Posterior cingulate gyrus (tissue), 11 donors: ENCODE results near the gene ADAMTS14.
A peak's percentile ranks its signal among the peaks of the same experiment; 100 is the strongest.

Source experiments
- DNase-seq, 10 donors: peaks; one replicate each; pipeline versions ENCODE4 v3.0.0 to v3.0.0-alpha.2; 2020 to 2021; ENCODE audit warnings: mixed read lengths in 3 of 10
- intact Hi-C: fragments of 100-400 bp; cut with DNase I; formaldehyde crosslinking; loops from one replicate; pipeline ENCODE4 v1.15.1; 2023

ADAMTS14 gene

DNA sequence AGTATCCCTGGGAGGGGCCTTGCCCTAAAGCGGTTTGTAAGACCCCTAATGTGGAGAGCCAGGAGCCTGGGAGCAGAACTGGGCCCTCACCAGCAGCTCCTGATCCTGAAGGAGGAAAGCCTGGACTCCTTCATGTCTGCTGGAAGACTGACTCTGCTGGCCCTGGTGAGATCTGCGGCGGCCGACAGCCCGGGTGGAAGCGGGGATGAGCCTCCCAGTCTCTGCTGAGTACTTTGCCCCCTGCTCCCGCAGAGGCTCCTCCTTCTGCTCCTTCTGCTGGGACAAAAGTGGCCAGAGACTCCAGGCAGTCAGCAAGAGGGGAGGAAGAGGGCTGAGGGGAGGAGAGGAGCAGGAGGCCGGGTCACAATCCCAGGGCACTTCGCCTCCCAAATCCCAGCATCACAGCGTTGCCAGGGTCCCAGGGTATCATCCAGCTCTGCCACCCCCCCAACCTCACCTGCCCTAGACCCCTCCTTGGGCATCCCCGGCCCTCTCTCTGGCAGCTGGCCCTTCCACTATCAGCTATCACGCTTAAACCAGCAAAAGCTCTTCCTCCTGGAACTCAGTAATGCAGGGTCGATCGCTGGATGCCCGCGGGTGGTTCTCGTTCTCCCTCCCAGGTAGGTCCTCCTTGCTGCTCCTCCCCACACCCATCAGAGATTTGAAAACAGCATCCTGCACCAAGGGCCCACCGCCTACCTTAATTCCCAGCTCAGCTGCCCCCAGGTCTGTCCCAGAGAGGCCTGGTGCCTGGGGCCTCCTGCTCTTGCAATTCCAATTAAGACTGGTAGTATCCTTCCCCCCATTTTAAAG is 105.0 kb downstream of the ADAMTS14 start:
- peak in 1 of 10 donors; percentile 42 for DNase-seq
- intact Hi-C loops = no loop called here

DNA sequence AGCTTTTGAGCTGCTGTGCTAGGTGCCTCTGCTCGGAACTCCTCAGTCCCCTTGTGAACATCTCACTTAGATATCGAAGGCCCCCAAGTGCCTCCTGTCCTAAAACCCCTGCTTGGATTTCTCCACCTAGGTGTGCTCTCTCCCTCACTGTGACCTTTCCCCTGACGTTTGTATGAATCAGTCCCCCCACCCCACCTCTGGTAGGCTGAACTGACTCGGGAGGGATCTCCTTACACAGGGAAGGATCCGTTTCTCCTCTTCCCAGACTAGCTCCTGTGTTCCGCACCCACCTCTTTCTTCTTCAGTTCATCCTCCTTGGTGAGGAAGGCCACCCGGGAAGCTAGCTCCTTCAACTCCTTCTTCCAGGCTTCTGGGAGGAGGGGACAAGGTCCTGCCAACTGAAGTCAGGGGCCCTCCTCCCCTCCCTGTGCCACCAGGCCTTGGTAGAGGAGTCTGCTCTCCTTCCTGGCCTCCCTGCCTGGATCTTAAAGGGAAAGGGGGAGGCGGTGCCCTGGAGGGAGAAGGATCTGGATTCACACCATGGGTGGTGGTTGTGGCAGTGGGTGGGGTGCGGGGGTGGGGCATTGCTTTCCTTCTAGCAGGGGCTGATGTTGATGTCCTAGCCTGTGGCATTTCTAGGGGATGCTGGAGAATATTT is 106.1 kb downstream of the ADAMTS14 start:
- intact Hi-C loops = no loop called here
- peak in 1 of 10 donors; percentile 39 for DNase-seq

DNA sequence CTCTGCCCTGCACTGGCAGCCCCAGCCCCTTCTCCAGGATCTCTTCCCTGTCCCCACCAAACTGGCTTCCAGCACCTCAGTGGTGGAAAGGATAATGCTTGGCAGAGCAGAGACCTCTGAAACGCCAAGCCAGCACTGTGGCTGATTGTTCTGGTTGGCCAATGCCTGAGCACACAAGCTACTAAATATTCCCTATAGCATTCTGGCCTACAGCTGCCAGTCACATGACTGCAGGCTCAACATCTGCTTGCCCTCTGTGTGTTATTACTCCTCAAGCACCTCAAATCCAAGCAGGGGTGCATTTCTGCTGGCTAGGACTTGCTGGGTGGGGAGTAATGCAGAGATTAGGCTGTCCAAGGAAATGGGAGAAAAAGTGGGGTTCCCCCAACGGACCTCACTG is 106.8 kb downstream of the ADAMTS14 start:
- intact Hi-C loops = no loop called here
- DNase-seq = peak in 5 of 10 donors; percentile 23 to 89 (median 50)

DNA sequence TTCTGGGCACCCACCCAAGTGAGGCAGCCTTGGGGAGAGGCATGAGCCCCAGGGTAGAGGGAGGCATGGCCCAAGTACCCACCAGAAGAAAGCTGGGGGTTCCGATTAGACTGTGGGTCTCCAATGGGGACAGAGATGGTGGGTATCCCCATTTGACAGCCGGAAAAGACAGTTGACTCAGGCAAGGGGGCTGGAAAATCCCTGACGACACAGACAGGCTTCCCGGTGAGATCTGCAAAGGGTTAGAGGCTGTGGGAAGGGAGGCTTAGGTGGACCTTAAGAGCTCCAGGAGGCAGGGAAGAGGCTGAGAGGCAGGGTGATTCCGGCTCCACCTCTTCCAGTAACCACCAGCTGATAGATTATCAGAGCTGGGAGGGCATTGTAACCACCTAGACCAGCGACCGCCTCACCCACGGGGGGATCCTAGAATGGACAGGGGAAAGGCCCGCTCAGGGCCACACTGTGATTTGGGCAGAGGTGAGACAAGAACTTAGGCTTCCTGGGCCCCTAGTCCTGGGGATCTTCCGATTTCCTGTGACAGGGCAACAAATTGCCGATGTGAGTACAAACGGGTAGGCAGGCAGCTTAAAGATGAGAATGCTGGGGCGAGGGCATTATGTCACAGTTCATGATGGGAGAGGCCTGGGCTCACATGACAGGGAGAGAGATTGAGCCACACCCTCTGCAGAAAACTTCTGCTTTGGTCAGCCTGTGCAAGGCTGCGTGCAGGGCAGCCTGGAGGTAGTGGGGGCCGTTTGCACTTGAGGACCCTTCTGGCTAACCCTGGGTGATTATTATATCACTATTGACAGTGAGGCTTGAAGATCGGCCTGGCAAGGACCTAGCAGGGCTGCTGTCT is 107.4 kb downstream of the ADAMTS14 start:
- intact Hi-C loops = no loop called here
- no peak for DNase-seq

DNA sequence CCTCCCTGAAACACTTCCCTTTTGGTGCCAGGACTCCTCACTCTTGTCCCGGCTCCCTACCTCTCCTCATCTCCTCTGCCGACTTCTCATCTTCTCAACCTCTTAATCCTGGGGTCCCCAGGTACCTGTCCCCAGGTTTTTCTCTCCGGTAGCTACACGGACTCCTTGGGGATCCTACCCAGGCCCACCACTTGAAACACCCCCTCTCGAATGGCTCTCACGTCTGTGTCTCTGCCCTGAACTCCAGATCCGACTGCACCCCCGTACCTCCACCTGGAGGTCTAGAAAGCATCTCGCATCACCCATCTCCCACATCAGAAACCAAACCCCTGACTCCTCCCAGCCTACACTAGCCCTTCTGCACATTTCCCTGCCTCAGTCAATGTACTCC is 108.1 kb downstream of the ADAMTS14 start:
- intact Hi-C loops = no loop called here
- DNase-seq = no peak

DNA sequence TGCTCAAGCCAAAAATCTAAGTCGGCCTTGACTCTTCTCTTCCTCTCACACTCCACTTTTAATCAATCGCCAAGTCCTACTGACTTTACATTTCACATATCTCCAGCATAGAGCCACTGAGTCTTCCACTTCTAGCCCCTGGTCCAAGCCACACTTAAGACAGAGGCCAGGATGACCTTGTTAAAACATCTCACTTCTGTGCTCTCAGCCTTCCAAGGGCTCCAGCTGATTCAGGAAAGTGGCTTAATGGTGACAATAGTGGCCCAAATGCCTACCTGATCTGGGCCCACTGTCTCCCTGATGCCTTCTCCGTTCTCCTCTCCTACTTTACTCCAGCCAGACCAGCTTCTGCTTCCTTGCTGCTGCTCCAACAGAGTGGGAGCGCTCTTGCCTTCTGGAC is 108.5 kb downstream of the ADAMTS14 start:
- DNase-seq = no peak
- intact Hi-C loops = no loop called here

DNA sequence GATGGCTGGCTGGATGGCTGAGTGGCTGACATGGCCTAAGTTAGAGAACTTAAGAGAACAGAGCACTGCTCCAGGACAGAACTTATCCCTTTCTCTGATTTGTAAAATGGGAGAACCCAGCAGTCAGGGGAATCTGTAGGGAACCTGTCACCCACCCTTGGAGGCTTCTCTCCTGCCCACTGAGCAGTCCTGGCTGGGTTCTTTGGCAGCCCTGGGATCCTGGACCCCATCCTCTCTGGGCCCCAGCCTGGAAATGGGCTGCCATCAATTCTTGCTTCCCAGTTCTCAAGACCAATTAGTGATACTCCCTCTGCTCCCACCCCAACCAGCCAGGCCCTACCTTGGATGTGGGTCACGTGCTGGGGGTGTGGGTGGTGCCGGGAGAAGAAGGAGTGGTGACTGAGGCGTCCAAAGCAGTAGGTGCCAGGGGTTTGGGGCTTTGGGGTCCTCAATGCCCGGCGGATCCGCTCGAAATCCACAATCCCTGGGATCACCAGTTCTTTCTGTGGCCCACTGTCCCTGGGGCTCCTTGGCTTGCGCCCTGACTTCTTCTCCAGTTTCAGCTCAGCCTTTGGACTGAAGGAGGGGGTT is 109.2 kb downstream of the ADAMTS14 start:
- intact Hi-C loops = no loop called here
- DNase-seq = peak in 1 of 10 donors; percentile 55

DNA sequence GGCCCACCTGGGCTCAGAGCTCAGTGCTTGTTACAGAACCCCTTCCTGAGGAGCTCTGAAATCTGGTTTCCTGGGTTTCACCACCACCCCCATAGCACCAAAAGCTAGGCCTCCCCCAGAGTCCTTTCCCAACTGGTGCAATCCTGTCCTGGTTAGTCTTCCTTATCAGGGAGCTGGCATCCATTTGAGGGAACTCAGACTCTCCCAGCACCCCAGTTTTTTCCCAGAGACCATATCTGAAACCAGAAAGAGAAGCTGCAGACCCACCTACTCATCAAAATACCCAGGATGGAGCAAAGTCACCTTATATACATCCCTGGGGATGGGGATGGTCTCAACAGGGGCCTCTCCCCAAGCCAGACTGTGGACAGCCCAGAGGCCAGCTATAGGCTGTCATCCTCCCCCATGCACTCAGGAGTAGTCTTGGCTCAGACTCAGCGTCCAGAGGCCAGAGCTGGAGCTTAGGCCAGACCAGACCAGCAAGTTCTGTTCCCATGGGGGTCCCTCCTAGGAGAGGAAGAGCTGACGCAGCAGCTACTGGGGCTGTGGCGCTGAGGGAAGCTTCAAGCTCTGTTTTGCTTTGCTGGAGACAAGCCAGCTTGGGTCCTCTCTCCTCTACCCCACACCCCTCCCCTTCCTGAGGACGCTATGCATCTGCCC is 109.9 kb downstream of the ADAMTS14 start:
- intact Hi-C loops = no loop called here
- peak in 1 of 10 donors; percentile 35 for DNase-seq

DNA sequence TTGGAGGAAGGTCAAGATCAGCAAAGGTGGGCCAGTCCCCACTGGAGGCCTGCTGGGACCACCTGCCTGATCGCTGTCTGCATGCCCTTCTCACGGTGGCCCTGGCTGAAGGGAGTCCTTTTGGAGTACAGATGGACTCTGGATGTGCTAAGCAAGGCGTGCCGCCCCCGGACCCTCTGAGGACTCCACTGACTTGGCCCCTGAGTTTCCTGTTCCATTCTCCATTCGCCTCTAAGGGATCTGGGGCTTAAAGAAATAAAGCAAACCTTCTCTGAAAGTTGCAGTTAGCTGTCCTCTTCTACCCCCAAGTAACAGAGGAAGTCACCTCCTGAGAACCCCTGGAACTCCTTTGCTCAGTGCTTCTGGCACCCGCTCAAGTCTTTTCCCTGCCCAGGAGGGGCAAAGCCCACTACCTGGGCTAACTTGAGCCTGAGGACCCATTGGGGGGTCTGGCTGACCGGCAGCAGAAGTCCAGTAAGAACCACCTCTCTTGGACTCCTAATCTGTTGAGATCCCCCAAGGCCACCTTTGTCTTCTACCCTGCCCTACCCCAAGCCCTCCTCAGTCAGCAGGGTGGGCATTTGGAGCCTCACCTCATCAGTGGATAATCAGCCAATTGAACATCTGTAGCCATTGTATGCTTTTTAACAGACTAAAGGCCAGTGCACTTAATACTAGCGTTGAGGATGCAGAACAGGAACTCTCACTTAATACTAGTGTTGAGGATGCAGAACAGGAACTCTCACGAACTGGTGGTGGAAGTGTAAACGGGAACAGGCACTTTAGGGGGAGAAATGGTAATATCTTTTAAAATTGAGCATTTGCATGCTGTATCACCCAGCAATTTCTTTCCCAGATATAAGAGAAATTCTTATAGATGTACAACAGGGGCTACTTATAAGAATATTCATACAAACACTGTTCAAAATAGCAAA is 110.7 kb downstream of the ADAMTS14 start:
- DNase-seq = peak in 1 of 10 donors; percentile 30
- intact Hi-C loops = no loop called here

DNA sequence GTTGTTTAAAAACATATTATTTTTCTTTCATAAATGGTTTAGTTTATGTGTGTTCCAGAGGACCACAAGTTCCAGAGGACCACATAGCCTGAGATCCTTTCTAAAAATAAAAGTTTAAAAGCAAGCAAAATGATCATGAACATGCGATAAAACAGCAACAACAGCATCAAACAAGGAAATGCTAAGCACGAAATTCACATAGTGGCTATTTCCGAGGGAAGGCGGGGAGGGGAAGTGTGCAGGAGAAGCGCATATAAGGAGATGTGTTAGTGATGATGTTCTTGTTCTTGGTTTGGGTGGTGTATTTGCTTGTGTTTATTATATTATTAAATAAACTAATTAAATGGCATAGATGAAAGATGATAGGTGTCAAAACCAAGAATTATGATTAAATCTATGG is 111.7 kb downstream of the ADAMTS14 start:
- intact Hi-C loops = no loop called here
- DNase-seq = no peak

DNA sequence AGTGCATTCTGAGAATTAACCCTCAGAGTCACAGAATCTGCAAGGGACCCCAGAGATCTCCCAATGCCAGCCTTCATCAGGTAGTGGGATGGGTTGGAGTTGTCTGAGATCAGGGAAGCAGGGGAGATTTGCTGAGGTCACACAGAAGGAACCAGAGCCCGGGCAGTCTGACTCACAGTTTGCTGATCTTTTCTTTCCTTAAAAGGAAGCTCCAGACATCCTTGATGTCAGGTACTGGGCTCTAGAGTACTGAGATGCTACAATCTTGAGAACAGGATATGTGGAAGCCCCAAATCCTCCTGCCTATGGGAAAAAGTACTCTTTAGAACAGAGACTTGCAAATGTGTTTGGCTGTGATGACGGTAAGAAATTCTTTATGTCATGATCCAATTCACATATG is 112.2 kb downstream of the ADAMTS14 start:
- DNase-seq = no peak
- intact Hi-C loops = no loop called here

DNA sequence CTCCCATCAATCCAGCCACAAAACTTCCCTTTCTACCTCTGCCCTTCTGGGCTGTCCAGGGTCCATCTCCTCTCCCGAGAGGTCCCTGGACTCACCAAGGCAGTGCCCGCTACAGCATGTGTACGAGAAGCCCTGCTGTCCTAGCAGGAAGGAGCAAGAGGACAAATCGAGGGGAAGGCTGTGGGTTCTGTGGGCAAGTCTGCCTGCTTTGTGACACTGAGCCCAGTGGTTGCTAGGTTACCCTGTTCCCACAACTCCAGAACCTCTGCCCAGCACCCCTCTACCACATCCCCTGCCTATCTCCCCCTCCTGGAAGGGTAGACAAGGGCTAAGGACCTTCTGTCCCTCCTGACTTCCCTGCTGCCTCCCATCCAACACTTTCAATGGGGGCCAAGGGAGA is 112.9 kb downstream of the ADAMTS14 start, which contains the start of gene TBATA:
TBATA (minus strand) TSS at position 188 of the 400 bp plus-strand sequence. CDS start 1,998 bp downstream, outside the sequence.
- intact Hi-C loops = no loop called here
- DNase-seq = peak in 1 of 10 donors; percentile 50

DNA sequence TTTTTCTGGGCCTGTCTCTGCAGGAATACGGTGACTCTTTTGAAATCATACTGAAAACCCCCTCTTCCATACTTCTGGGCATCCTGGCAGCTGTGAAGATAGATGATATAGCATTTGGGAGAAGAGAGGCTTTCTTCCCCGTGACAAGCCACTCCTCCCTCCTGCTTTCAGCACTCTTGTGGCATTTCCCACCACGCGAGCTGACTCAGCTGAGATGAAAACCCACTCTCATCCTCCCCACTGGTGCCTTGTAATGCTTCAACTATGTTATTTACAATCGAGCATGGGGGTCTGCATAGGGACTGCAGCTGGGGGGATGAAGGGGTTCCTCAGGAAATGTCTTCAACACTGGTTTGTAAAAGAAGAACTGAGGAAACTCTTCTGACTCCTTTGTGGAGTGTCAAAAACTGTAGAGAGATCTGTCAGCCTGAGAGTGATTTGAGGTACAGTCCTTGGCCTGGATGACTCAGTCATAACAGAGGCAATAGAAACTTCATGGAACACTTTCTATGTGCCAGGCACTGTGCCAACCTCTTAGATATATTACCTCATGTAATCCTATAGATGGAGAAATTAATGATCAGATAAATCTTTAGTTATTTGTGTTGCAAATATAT is 114.6 kb downstream of the ADAMTS14 start:
- intact Hi-C loops = no loop called here
- DNase-seq = no peak

DNA sequence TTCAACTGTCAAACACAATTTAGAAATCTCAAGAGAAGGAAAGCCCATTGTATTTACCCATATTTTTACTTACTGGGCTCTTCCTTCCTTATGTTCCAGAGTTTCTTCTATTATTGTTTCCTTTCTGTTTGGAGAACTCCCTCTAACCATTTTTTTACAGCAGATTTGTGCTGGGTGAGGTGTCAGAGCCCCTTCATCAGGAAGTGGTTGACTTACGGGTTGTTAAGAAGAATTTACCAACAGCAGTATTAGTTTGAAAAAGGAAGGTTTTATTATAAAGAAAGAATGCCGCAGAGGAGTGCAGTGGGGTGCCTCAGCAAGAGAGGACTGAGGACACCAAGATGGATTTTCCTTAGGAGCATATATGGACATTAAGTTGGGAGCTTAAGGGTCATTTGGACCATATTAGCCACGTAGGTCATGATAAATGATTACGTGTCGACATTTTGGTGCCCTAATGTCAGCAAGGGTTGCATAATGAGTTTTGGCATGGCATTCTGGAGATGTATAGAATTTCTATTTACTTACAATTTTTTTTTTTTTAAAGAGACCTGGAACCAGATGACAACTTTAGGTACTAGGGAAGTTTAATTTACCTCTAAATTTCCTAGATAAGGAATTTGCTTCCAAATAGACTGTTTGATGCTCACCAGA is 119.2 kb downstream of the ADAMTS14 start:
- DNase-seq = no peak
- intact Hi-C loops = no loop called here

DNA sequence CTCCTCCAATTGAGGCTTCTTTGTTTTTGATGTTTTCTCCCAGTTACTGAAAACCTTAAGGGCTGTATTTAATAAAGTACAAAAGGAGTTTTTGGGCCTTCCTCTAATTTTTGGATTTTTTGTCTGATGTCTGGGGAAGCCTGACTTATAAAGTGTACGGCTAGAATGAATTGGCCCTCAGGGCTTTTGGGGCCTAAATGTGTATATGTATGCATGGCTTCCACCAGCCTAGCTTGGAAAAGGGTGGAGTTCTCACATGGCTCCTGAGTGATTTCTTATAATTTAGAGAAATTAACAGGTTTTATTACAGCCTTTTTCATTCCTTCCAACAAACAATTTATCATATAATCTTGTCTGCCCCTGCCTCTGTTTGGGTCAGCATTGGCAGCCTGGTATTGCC is 123.3 kb downstream of the ADAMTS14 start:
- intact Hi-C loops = no loop called here
- DNase-seq = no peak

DNA sequence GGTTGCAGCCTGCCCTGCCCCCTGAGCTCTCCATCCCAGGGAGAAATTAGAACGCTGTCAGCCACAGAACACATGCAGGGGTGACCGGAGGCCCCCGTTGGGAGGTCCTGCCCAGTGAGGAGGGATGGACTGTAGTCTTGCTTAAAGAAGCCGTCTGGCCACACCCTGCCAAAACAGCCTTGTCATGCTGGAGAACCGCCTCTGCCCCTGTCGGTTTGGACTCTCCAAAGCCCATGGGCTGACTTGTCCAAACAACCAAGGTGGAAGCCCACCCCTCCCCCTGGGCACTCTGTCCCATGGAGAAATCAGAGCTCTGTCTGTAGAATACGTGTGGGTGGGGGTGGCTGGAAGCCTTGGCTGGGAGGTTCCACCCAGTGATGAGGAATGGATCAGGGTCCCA is 125.5 kb downstream of the ADAMTS14 start:
- DNase-seq = no peak
- intact Hi-C loops = no loop called here

DNA sequence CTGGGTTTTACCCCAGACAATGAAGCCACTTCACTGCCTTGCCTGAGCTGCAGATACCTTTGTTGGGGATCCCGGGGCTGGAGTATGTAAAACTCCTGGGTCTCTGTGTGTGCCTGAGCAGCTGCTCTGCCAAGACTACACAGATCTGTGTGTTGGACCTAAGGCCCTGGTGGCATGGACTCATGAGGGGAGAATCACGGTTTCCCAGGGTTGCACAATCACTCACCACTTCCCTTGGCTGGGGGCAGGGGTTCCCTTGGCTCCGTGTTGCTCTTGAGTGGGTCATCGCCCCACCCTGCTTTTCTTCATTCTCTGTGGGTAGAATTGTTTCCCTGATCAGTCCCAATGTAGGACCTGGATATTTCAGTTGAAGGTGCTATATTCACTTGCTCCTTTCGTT is 126.8 kb downstream of the ADAMTS14 start:
- intact Hi-C loops = no loop called here
- DNase-seq = no peak

DNA sequence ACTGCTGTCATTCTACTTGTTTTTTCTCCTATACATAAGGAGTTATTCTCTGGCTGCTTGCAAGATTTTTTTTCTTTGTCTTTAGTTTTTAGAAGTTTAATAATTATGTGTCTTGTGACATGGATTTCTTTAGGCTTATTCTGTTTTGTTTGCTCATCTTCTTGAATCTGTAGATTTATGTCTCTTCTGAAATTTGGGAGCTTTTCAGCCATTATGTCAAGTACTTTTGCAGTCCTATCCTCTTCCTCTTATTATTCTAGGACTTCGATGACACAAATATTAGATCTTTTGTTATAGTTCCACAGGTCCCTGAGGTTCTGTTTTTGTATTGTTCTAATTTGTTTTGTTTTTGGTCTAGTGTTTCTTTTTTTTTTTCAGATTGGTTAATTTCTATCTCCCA is 129.5 kb downstream of the ADAMTS14 start:
- intact Hi-C loops = no loop called here
- DNase-seq = no peak
